HG03097 (cell line): Measurements from ENCODE around the gene DNM3.

Source experiments
- ATAC-seq: cut with Tn5 transposase; IDR thresholded peaks from one replicate; pipeline ENCODE4 v1.9.1; 2021; ENCODE audit not compliant: unreplicated experiment, low FRiP score

The DNM3 gene

DNA sequence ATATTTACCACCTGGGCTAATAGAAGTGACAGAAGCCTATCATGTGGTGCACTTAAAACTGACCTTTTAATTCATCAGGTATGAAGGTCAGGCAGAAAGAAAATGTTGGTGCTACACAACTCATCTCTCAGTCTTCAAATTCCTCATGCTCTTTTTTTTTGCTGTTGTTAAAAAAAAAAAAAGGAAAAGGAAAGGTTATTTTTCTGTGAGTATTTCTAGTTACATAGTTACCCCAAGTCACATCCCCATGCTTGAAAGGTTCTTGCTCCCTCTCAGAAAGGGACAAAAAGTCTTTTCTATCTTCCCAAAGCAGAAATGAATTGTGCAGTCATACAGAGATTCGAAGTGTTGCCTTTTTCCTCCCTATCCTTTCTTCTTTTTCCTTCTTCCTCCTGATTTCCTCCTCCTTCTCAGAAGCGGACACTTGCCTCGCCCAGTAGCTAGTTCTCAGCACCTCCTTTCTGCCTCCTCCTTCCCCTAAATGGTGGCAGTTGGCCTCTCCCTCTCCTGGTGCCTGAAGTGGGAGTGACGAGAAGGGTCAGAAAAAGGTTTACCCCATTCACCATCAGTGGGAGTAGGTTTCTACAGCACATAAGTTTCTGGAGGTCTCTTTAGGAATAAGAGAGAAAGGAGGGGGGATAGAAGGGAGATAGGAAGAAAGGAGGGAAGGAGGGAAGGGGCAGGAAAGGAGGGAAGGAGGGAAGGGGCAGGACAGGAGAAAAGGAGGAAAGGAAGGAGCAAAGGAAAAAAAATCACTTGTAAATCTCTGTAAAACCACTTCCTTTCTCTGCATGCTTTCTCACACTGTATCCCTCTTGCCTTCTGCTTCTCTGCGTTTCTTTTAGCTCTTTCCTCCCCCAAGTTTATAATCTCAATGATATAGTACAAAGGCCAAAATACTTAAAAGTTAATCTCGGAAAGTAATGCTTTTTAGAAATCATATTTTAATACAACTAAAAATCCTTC, 558.7 kb downstream of the DNM3 start:
- no peak for ATAC-seq

DNA sequence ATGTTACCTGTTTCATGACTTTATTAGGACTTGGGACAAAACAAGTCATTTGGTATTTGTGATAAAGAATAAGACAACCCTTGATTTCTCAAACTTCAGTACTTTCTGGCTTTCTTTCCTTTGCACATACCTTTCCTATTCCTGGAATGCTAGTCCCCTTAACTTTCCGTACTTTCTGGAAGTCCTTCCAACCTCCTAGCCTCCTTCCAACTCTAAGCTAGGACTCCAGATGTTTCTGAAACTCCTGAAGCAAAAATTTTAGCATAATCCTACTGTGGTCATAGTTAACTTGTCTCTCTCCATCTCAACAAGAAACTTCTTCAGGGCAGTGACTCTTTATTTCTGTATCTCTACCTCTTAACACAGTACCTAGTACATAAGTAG, 559.4 kb downstream of the DNM3 start:
- ATAC-seq: no peak

DNA sequence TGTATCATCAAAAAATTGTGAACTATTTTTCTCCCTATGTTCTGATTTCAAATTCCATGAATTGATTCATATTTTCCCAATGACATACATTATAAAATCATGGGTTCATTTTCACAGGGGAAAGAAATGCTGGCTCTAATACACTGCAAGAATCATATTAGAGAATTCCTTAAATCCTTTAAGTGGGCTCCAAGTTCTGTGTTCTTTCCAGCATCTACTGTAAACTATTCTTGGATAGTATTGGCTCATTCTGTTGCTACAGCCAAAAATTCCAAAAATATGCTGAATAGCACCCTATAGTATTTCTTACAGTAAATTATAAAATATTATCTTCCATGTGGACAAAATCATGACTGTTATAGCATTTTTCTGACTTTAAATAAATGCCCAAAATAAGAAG, 560.2 kb downstream of the DNM3 start:
- no peak for ATAC-seq

- no peak for ATAC-seq
Measured at GRCh38 chr1:172401892-172402291, 560.6 kb downstream of the DNM3 start.

GRCh38 chr1:172402878-172403569, 561.7 kb downstream of the DNM3 start:
- no peak for ATAC-seq

DNA sequence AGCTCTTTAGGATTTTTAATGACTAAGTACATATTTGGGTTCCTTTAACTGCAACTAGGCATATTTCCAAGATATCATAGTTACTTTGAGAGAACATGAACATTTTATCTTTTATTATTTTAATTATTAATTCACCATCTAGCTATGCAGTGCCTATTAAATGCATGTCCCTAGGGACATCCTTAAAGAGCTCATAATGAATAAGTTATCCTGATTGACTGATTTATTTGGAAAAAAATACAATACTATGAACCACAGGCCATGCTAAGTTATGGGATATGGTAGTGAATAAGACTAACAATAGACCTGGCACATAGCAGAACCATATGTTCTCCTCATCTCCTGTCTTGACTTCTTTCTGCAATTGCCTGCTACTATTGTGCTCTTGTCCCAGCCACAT, 562.8 kb downstream of the DNM3 start:
- no peak for ATAC-seq

DNA sequence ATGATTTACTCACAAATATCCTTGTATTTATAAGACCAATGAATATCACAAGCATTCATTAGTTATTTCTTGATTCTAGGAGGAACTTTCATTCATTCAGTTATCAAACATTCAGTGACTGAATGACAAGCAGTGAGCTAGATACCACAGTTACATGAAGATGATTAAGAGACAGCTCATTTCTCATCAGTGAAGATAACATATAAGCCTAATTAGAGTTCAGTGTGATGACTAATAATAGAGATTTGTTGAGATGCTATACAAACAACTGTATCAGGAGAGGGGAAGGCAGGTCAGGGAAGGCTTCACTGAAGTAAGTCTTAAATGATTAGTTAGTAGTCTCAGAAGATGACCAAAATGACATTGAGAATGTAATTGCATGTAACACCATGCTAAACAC, 564.6 kb downstream of the DNM3 start:
- ATAC-seq: no peak

DNA sequence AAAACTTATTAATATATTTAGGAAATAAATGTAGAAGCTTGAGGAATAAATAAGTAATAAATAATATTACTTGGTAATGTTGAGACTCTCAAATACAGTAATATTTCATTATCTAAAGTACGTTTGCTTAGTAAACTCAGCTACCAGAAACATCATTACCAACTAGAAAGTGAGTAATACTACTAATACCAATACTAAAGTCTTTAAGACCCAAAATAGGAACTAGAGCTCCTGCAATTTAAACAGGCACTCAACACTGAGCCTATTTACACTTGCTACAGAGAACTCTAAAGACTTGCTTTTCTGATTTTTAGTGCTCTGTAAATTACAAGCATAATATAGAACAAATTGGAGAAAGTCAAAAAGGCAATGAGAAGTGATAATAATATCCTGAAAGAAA, 565.7 kb downstream of the DNM3 start:
- no peak for ATAC-seq

DNA sequence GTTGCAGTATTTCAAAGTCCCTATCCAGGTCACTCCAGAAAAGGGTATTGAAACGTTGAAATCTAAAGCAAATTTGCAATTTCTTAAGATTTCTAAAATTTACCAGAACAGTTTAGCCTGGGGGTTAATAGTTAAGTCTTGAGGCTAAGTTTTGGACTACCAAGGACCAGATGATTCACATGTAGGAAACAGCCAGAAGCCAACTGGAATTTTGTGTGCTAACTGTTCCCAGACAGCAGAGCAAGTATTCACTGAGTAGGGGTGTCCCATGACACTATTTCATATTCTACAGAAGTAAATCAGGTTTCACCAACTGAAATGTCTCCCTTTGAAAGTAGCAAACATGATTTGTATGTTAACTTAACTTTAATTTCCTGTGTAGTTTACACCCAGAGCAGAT, 567.7 kb downstream of the DNM3 start:
- no peak for ATAC-seq

DNA sequence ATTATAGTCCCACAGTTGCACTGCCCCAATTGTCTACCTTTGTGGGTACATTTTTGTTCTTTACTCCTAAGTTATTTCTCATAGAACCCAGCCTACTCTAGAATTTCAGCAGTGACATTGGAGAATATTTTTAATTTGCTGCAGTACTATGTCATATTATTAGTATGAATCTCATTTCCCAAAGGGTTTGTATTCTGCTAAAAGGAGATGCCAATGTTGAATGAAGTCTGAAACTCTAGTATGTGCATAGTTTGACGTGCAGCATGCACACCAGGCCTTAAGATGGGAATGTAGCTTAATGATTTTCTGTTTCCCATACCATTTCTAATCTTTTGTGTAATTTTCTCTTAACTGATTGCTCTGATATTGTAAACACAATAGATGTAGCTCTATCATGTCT, 568.7 kb downstream of the DNM3 start:
- no peak for ATAC-seq

DNA sequence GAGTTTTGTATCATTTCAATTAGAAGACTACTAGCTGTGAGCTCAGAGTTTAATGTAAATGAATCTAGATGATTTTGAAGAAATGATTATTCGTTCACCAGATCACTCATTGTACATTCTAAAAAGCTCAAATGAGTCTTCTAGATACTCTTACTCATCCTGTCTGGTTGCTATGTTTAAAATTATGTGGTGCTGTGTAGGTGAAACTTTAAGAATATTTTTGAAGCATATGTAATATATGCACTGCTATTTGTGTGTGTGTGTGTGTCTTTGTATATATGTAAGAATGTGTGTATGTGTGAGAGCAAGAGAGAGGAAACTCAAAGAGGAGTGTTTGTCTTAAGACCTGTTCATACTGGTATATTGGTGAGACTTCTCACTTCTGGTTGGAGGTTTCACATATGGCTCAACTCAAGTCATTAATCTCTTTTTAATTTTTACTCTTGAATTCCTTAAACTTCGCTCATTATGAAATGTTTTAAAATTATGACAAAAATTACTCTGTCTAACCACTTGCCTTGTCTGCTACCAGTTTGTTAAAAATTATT, 570.6 kb downstream of the DNM3 start:
- no peak for ATAC-seq

DNA sequence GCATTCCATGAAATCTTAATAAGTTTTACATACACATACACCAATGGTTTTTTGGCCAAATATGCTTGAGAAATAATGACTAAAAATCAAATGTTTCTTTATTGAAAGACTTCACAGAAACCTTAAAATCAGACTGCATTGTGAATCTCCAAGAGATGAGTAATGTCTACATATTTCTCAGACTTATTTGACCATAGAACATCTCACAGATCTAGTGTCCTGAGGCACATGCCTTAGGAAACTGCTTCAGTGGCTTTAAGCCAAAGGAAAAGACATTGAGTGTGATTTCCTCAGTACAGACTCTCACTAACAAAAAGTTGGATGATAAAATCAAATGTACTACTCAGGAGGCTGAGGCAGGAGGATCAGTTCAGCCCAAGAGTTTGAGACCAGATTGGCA, 573.0 kb downstream of the DNM3 start:
- ATAC-seq: no peak

- ATAC-seq: no peak
Measured at GRCh38 chr1:172416496-172417035, 575.3 kb downstream of the DNM3 start.

DNA sequence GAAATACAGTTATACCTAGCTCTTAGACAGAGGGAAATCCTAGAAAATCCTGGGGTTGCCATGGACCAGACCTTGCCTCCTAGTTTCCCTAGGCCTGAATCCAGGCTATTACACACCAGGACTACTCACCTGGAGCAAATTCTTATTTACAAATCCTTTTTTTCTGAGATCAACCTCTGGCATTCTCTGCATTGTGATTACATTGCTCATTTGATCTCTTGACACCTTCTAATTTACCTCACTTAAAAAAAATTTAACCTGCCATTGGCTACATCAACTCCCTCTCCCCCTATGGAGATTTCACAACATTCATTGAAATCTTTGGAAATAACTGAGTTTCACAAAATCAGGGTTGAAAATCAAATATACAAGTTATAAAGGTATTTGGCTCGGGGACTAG, 576.3 kb downstream of the DNM3 start:
- ATAC-seq: no peak

- no peak for ATAC-seq
Measured at GRCh38 chr1:172420385-172420784, 579.1 kb downstream of the DNM3 start, which contains the start of gene C1orf105. C1orf105 (plus strand) TSS chr1:172420685; CDS start chr1:172420886, 201 bp downstream.

- no peak for ATAC-seq
Measured at GRCh38 chr1:172421974-172422604, 580.8 kb downstream of the DNM3 start.

DNA sequence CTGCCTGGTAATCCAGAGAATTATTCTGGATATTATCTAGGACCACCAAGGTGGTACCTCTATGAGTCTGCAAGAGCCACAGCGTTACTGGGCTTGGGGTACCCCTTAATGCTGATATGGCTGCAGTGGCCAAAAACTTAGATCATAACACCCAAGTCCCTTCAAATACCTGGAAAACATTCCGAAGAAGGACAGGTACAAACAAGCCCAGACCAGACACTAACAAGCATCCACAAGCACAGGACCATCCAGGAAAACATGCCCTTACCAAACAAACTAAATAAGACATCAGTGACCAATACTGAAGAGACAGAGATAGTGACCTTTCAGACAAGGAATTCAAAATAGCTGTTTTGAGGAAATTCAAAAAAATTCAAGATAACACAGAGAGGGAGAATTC, 582.0 kb downstream of the DNM3 start:
- no peak for ATAC-seq

- ATAC-seq: no peak
Measured at GRCh38 chr1:172425339-172425738, 584.0 kb downstream of the DNM3 start.

- ATAC-seq: no peak
Measured at GRCh38 chr1:172427191-172427590, 585.9 kb downstream of the DNM3 start.

- ATAC-seq: no peak
Measured at GRCh38 chr1:172429331-172430127, 588.2 kb downstream of the DNM3 start.
